ENCODE results near the gene FOXP1. TPM values are rescaled to one million over a fixed set of nuclear protein-coding genes. Genes with fewer than 3 reads are reported as not detected.

The FOXP1 gene
- total RNA-seq, 4 donors from 2014 or later, result 54.2 to 152 (median 129) TPM

DNA sequence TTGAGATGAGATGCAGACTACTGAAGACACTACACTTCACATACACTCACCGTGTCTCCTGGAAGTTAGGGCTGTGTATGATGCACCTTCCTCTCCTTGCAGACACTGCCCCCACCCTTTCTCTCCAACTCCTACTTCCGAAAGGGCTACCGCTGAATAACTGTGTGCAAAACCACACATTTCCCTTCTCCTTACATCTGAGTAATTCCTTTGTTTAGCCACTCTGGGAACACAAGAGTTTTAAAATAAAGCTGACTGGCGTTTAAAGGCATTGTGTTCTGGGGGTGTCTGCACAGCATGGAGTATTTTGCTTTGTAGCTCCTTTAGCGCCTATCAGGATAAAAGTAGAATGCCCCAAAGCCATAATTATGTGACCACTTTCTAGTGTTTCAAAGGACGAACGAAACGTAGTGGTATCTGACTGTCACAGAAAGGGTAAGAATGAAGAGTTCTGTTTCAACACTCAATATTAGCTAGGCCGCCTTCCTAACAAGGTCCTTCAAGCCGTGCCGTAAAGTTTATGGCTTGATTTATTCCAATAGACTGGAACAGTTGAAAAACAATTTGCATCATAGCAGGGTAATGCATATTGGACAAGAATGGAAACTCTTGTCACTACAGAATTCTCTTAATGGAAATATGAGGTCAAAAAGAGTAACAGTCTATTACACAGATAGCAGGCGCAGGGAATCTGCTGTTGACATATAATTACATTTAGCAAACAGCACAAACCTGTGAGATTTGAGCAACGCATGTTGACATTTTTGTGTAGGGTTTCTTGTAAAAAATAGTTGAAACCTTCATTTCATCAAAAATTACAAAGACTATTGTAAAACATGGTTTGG lies 619.9 kb downstream of the FOXP1 start:
- no peak for TF ChIP-seq POLR2A (IDR thresholded peaks at IDR 0.05)
- TF ChIP-seq, protein P1, sequence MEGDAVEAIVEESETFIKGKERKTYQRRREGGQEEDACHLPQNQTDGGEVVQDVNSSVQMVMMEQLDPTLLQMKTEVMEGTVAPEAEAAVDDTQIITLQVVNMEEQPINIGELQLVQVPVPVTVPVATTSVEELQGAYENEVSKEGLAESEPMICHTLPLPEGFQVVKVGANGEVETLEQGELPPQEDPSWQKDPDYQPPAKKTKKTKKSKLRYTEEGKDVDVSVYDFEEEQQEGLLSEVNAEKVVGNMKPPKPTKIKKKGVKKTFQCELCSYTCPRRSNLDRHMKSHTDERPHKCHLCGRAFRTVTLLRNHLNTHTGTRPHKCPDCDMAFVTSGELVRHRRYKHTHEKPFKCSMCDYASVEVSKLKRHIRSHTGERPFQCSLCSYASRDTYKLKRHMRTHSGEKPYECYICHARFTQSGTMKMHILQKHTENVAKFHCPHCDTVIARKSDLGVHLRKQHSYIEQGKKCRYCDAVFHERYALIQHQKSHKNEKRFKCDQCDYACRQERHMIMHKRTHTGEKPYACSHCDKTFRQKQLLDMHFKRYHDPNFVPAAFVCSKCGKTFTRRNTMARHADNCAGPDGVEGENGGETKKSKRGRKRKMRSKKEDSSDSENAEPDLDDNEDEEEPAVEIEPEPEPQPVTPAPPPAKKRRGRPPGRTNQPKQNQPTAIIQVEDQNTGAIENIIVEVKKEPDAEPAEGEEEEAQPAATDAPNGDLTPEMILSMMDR (IDR thresholded peaks at IDR 0.05), result no peak
- Histone ChIP-seq H3K36me3 (no peaks in the 10 kb centered on the region), H3K4me1 (no peaks in the 10 kb centered on the region), H3K4me3 (no peak overlapping the region), H3K27me3 (no peaks in the 10 kb centered on the region), H3K27ac (peak overlapping the region; percentile 22 to 48), H3K9me3 (no peaks in the 10 kb centered on the region)
- intact Hi-C loops (cut with DNase I; ENCODE audit: low total_unique reads), result no loop called here
- no peak for DNase-seq

DNA sequence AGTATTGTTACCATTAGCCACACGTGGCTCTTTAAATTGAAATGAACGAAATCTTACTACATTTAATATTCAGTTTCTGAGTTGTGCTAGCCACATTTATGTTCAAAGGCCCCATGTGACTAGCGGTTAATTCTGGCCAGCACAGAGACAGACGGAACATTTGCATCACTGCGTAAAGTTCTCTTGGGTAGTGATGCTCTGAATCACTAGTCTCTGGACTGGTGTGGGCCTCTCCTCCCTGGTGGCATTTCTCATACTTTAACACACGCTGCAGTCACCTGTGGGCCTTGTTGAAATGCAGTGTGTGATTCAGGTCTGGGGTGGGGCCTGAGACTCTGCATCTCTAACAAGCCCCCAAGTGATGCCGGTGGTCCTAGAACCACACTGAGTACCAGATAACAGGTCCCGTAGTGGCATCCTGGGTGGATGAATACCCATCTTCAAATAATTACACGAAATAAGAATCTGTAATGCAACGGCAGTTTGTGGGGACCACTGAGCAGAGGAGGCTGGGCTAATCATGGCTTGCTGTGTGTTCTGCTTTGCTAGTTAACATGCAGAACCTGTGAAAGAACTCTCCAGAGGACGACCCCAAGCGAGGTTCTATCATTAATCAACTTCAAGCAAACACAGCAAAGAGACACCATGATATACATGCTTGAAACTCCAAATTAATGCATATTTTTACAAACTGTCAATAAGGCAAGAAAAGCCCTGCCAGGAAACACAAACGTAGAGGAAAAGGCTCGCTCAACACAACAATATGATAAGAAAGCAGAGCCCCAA lies 623.8 kb downstream of the FOXP1 start:
- H3K27ac ChIP-seq, result no peak overlapping the region
- H3K4me1 ChIP-seq, result no peaks in the 10 kb centered on the region
- no peak overlapping the region for H3K4me3 ChIP-seq
- intact Hi-C loops (cut with DNase I; ENCODE audit: low total_unique reads), result loop anchor here (10.0 kb wide), 1 partner anchor 435 kb away; no protein-coding TSS in a partner anchor
- H3K36me3 ChIP-seq, result no peaks in the 10 kb centered on the region
- no peaks in the 10 kb centered on the region for H3K27me3 ChIP-seq
- no peak for DNase-seq
- no peaks in the 10 kb centered on the region for H3K9me3 ChIP-seq
- TF ChIP-seq POLR2A (IDR thresholded peaks at IDR 0.05), result no peak
- TF ChIP-seq, protein P1 (IDR thresholded peaks at IDR 0.05), result no peak

DNA sequence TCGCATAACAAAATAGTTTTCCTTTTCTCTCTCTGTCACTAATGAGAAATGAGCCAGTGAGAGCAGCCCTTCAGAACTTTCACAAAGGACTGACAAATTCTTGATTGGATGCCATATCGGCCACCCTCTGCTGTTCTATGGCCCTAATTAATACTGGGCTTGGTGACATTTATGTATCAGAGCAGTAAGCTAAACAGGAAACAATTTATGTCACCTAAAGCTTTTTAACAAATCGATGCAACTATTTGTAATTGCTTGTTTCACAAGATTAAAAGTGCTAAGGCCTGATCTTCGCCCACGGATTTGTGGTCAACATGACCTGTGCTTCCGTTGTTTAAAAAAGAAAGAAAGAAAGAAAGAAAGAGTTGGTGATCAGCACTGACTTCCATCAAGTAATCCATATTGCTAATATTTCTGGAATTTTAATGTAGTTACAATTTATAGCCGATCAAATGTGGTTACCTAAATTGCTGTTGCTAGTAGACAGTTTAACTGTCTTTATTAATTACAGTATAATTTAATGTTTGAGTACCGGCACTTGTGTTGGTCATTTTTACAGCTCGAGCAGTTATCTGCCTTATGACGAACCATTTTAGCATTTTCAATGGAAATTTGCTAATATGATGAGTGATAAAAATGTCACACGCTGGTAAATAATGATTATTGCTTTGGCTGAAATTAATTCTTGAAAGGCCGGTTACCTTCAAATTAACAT lies 631.3 kb downstream of the FOXP1 start:
- H3K4me1 ChIP-seq, result peaks cover 0 to 6% of the 10 kb centered on the region in 2 donors

DNA sequence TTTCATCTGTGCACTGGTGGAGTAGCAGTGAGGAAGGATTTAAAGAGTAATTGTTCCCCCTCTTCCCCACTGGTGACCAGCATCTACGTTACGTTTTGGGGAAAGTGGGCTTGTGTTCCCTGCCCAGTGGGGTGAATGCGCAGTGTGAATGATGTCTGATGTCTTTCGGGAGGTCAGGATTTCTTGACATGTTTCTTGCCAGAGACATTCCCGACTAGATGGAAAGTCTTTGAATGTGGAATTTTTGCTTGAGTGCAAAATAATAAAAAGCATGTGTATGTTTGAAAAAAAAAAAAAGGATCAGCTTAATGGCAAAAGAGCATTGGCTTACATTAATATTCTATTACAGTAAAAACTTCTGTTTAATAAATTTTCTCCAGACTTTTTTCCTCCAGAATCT lies 632.2 kb downstream of the FOXP1 start:
- H3K9me3 ChIP-seq, result no peaks in the 10 kb centered on the region
- H3K4me3 ChIP-seq, result no peak overlapping the region
- peaks cover 0 to 6% of the 10 kb centered on the region in 2 donors for H3K4me1 ChIP-seq
- H3K36me3 ChIP-seq, result no peaks in the 10 kb centered on the region
- H3K27ac ChIP-seq, result no peak overlapping the region
- TF ChIP-seq, protein P1 (IDR thresholded peaks at IDR 0.05), result no peak
- TF ChIP-seq POLR2A (IDR thresholded peaks at IDR 0.05), result no peak
- intact Hi-C loops (cut with DNase I; ENCODE audit: low total_unique reads), result loop anchor here (10.0 kb wide), 1 partner anchor 443 kb away; no protein-coding TSS in a partner anchor
- no peaks in the 10 kb centered on the region for H3K27me3 ChIP-seq
- no peak for DNase-seq

More for the DNA sequence above, 631.3 kb downstream of the FOXP1 start:
- Histone ChIP-seq H3K9me3 (no peaks in the 10 kb centered on the region), H3K36me3 (no peaks in the 10 kb centered on the region), H3K27me3 (no peaks in the 10 kb centered on the region), H3K4me3 (peak overlapping the region in 1 of 2 donors; percentile 0), H3K27ac (peak overlapping the region; percentile 14 to 21)
- DNase-seq, result no peak
- intact Hi-C loops (cut with DNase I; ENCODE audit: low total_unique reads), result loop anchor here (10.0 kb wide), 1 partner anchor 443 kb away; no protein-coding TSS in a partner anchor
- TF ChIP-seq, protein P1 (IDR thresholded peaks at IDR 0.05), result no peak
- no peak for TF ChIP-seq POLR2A (IDR thresholded peaks at IDR 0.05)

Data from uterus (tissue), 4 donors.